Measurements from ENCODE around the gene NMNAT2.

The NMNAT2 gene

GRCh38 chr1:183315991-183316758 is 102.0 kb downstream of the NMNAT2 start:
- ATAC-seq, result no peak
- TF ChIP-seq ZNF565 (CRISPR knock-in tag; conservative IDR thresholded peaks at IDR 0.05; ENCODE audit: low read depth), result no peak
- TF ChIP-seq TSHZ2 (CRISPR knock-in tag; IDR thresholded peaks at IDR 0.05), result no peak
- TF ChIP-seq ZNF8 (CRISPR knock-in tag; IDR thresholded peaks at IDR 0.05), result no peak
- TF ChIP-seq, protein P1, sequence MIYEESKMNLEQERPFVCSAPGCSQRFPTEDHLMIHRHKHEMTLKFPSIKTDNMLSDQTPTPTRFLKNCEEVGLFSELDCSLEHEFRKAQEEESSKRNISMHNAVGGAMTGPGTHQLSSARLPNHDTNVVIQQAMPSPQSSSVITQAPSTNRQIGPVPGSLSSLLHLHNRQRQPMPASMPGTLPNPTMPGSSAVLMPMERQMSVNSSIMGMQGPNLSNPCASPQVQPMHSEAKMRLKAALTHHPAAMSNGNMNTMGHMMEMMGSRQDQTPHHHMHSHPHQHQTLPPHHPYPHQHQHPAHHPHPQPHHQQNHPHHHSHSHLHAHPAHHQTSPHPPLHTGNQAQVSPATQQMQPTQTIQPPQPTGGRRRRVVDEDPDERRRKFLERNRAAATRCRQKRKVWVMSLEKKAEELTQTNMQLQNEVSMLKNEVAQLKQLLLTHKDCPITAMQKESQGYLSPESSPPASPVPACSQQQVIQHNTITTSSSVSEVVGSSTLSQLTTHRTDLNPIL (CRISPR knock-in tag; IDR thresholded peaks at IDR 0.05; ENCODE audit: low read depth), result no peak
- TF ChIP-seq CSDC2 (CRISPR knock-in tag; IDR thresholded peaks at IDR 0.05), result no peak
- TF ChIP-seq, protein P2, sequence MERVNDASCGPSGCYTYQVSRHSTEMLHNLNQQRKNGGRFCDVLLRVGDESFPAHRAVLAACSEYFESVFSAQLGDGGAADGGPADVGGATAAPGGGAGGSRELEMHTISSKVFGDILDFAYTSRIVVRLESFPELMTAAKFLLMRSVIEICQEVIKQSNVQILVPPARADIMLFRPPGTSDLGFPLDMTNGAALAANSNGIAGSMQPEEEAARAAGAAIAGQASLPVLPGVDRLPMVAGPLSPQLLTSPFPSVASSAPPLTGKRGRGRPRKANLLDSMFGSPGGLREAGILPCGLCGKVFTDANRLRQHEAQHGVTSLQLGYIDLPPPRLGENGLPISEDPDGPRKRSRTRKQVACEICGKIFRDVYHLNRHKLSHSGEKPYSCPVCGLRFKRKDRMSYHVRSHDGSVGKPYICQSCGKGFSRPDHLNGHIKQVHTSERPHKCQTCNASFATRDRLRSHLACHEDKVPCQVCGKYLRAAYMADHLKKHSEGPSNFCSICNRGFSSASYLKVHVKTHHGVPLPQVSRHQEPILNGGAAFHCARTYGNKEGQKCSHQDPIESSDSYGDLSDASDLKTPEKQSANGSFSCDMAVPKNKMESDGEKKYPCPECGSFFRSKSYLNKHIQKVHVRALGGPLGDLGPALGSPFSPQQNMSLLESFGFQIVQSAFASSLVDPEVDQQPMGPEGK (CRISPR knock-in tag; IDR thresholded peaks at IDR 0.05; ENCODE audit: borderline replicate concordance), result no peak
- no peak for TF ChIP-seq TOX (CRISPR knock-in tag; IDR thresholded peaks at IDR 0.05; ENCODE audit: borderline replicate concordance)
- no peak for TF ChIP-seq PPARA (CRISPR knock-in tag; IDR thresholded peaks at IDR 0.05; ENCODE audit: borderline replicate concordance)
- TF ChIP-seq ZFP3 (CRISPR knock-in tag; IDR thresholded peaks at IDR 0.05), result no peak
- TF ChIP-seq, protein P3, sequence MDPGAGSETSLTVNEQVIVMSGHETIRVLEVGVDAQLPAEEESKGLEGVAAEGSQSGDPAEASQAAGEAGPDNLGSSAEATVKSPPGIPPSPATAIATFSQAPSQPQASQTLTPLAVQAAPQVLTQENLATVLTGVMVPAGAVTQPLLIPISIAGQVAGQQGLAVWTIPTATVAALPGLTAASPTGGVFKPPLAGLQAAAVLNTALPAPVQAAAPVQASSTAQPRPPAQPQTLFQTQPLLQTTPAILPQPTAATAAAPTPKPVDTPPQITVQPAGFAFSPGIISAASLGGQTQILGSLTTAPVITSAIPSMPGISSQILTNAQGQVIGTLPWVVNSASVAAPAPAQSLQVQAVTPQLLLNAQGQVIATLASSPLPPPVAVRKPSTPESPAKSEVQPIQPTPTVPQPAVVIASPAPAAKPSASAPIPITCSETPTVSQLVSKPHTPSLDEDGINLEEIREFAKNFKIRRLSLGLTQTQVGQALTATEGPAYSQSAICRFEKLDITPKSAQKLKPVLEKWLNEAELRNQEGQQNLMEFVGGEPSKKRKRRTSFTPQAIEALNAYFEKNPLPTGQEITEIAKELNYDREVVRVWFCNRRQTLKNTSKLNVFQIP (CRISPR knock-in tag; IDR thresholded peaks at IDR 0.05; ENCODE audit: borderline replicate concordance, low read depth), result no peak
- TF ChIP-seq ESRRG (CRISPR knock-in tag; IDR thresholded peaks at IDR 0.05), result no peak
- TF ChIP-seq, protein P4, sequence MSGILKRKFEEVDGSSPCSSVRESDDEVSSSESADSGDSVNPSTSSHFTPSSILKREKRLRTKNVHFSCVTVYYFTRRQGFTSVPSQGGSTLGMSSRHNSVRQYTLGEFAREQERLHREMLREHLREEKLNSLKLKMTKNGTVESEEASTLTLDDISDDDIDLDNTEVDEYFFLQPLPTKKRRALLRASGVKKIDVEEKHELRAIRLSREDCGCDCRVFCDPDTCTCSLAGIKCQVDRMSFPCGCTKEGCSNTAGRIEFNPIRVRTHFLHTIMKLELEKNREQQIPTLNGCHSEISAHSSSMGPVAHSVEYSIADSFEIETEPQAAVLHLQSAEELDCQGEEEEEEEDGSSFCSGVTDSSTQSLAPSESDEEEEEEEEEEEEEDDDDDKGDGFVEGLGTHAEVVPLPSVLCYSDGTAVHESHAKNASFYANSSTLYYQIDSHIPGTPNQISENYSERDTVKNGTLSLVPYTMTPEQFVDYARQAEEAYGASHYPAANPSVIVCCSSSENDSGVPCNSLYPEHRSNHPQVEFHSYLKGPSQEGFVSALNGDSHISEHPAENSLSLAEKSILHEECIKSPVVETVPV (CRISPR knock-in tag; IDR thresholded peaks at IDR 0.05), result no peak
- TF ChIP-seq OSR1 (CRISPR knock-in tag; IDR thresholded peaks at IDR 0.05), result no peak
- no peak for TF ChIP-seq RARB (CRISPR knock-in tag; IDR thresholded peaks at IDR 0.05)
- no peak for TF ChIP-seq TCF4 (CRISPR knock-in tag; IDR thresholded peaks at IDR 0.05; ENCODE audit: borderline replicate concordance)
- TF ChIP-seq ZC3H10 (CRISPR knock-in tag; IDR thresholded peaks at IDR 0.05), result no peak
- TF ChIP-seq ZNF70 (CRISPR knock-in tag; IDR thresholded peaks at IDR 0.05), result no peak
- no peak for TF ChIP-seq ISL1 (CRISPR knock-in tag; IDR thresholded peaks at IDR 0.05)

- ATAC-seq, result no peak
- no peak for TF ChIP-seq TSHZ2 (CRISPR knock-in tag; IDR thresholded peaks at IDR 0.05)
- TF ChIP-seq ZFP30 (CRISPR knock-in tag; IDR thresholded peaks at IDR 0.05), result no peak
These were observed 105.1 kb downstream of the NMNAT2 start for GRCh38 chr1:183313063-183313462.

Measured in SK-N-SH treated with all-trans-retinoic acid at 6 μM for 48 hours (cell line).